Measurements from ENCODE around the gene C8A. TPM values are rescaled to one million over a fixed set of nuclear protein-coding genes. Genes with fewer than 3 reads are reported as not detected.

C8A gene
- total RNA-seq, 1 donor from 2014 or later: 0.21 TPM

- no peaks in the 10 kb centered on the region for H3K27me3 ChIP-seq
- no peaks in the 10 kb centered on the region for H3K36me3 ChIP-seq
- no peak for DNase-seq (ENCODE audit: low spot score in 2 of 2)
- no peaks in the 10 kb centered on the region for H3K9me3 ChIP-seq
- H3K27ac ChIP-seq: no peak overlapping the region
- no peak overlapping the region for H3K4me3 ChIP-seq
- H3K4me1 ChIP-seq: no peaks in the 10 kb centered on the region
- intact Hi-C loops (cut with DNase I): no loop called here
- TF ChIP-seq CTCF (IDR thresholded peaks at IDR 0.05): no peak
These were observed 69.5 kb downstream of the C8A start for GRCh38 chr1:56924116-56924515.

- no peak for TF ChIP-seq CTCF (IDR thresholded peaks at IDR 0.05)
- no peak for DNase-seq (ENCODE audit: low spot score in 2 of 2)
- Histone ChIP-seq H3K27me3 (no peaks in the 10 kb centered on the region), H3K9me3 (no peaks in the 10 kb centered on the region), H3K27ac (no peak overlapping the region), H3K4me1 (no peaks in the 10 kb centered on the region), H3K4me3 (no peak overlapping the region), H3K36me3 (no peaks in the 10 kb centered on the region)
- intact Hi-C loops (cut with DNase I): no loop called here
These were observed 70.6 kb downstream of the C8A start for GRCh38 chr1:56925193-56925592.

- H3K27me3 ChIP-seq: no peaks in the 10 kb centered on the region
- no peak overlapping the region for H3K4me3 ChIP-seq
- H3K4me1 ChIP-seq: no peaks in the 10 kb centered on the region
- H3K36me3 ChIP-seq: no peaks in the 10 kb centered on the region
- TF ChIP-seq CTCF (IDR thresholded peaks at IDR 0.05): no peak
- H3K27ac ChIP-seq: no peak overlapping the region
- DNase-seq (ENCODE audit: low spot score in 2 of 2): no peak
- intact Hi-C loops (cut with DNase I): no loop called here
- no peaks in the 10 kb centered on the region for H3K9me3 ChIP-seq
These were observed 72.6 kb downstream of the C8A start for GRCh38 chr1:56927171-56927570.

GRCh38 chr1:56927986-56928385 lies 73.4 kb downstream of the C8A start:
- no peak for DNase-seq (ENCODE audit: low spot score in 2 of 2)
- intact Hi-C loops (cut with DNase I): no loop called here
- no peak for TF ChIP-seq CTCF (IDR thresholded peaks at IDR 0.05)
- Histone ChIP-seq H3K9me3 (no peaks in the 10 kb centered on the region), H3K27ac (no peak overlapping the region), H3K36me3 (no peaks in the 10 kb centered on the region), H3K4me1 (no peaks in the 10 kb centered on the region), H3K27me3 (no peaks in the 10 kb centered on the region), H3K4me3 (no peak overlapping the region)

- no peak for TF ChIP-seq CTCF (IDR thresholded peaks at IDR 0.05)
- H3K27me3 ChIP-seq: no peaks in the 10 kb centered on the region
- H3K36me3 ChIP-seq: no peaks in the 10 kb centered on the region
- H3K4me1 ChIP-seq: no peaks in the 10 kb centered on the region
- intact Hi-C loops (cut with DNase I): no loop called here
- DNase-seq (ENCODE audit: low spot score in 2 of 2): no peak
- no peaks in the 10 kb centered on the region for H3K9me3 ChIP-seq
- no peak overlapping the region for H3K4me3 ChIP-seq
- no peak overlapping the region for H3K27ac ChIP-seq
These were observed 74.9 kb downstream of the C8A start for GRCh38 chr1:56929492-56929891.

GRCh38 chr1:56931211-56931610 lies 76.6 kb downstream of the C8A start:
- intact Hi-C loops (cut with DNase I): no loop called here
- Histone ChIP-seq H3K27me3 (no peaks in the 10 kb centered on the region), H3K27ac (no peak overlapping the region), H3K4me1 (no peaks in the 10 kb centered on the region), H3K9me3 (no peaks in the 10 kb centered on the region), H3K36me3 (no peaks in the 10 kb centered on the region), H3K4me3 (no peak overlapping the region)
- DNase-seq (ENCODE audit: low spot score in 2 of 2): no peak
- TF ChIP-seq CTCF (IDR thresholded peaks at IDR 0.05): no peak
